WTC11 (cell line): ENCODE measurements around the gene PRR4. TPM values are rescaled to one million over a fixed set of nuclear protein-coding genes. Genes with fewer than 3 reads are reported as not detected.

Experiments
- ATAC-seq: fragments of 200-7000 bp; cut with Tn5 transposase; 2 replicates; pipeline ENCODE4 v1.10.0; 2021; ENCODE audit warnings: mild to moderate bottlenecking, moderate library complexity
- CTCF ChIA-PET: fragments of 300-600 bp; sonication (Branson Sonifier 250); formaldehyde crosslinking; loops from one replicate; lab custom pipeline; 2021; ENCODE audit warnings: antibody characterized with exemption; lab: Charles Lee
- POLR2A ChIA-PET: fragments of 350-600 bp; sonication (Branson Sonifier 250); formaldehyde crosslinking; loops from one replicate; lab custom pipeline; 2021; ENCODE audit warnings: antibody characterized with exemption; lab: Charles Lee
- DNase-seq: peaks from one replicate; pipeline ENCODE4 v3.0.0; 2021; ENCODE audit warnings: low spot score
- H3K27ac Mint-ChIP-seq: 2 replicates; pipeline ENCODE4 v1.8.0; 2021; ENCODE audit warnings: mixed read lengths
- H3K27me3 Mint-ChIP-seq: 2 replicates; pipeline ENCODE4 v1.8.0; 2021; ENCODE audit warnings: low read depth, mild to moderate bottlenecking, moderate library complexity, mixed read lengths
- H3K36me3 Mint-ChIP-seq: 2 replicates; pipeline ENCODE4 v1.8.0; 2021; ENCODE audit warnings: mixed read lengths
- H3K4me1 Mint-ChIP-seq: 2 replicates; pipeline ENCODE4 v1.8.0; 2022; ENCODE audit warnings: mixed read lengths
- H3K4me3 Mint-ChIP-seq: 2 replicates; pipeline ENCODE4 v1.8.0; 2021; ENCODE audit warnings: mild to moderate bottlenecking, moderate library complexity, mixed read lengths
- H3K9me3 Mint-ChIP-seq: 2 replicates; pipeline ENCODE4 v1.8.0; 2021; ENCODE audit warnings: mixed read lengths
- CREM ChIP-seq: sonication (generic); formaldehyde crosslinking; IDR thresholded peaks from 2 replicates; pipeline ENCODE4 v1.8.1; 2022; ENCODE audit warnings: mild to moderate bottlenecking, missing genetic modification reagents, moderate library complexity
- ZNF396 ChIP-seq: fragments of 250-450 bp; sonication (Bioruptor Pico); IDR thresholded peaks from 2 replicates; pipeline ENCODE4 v1.8.0; 2021; ENCODE audit warnings: mild to moderate bottlenecking, moderate library complexity, borderline replicate concordance
- ZNF671 ChIP-seq: fragments of 250-450 bp; sonication (Bioruptor Pico); IDR thresholded peaks from 2 replicates; pipeline ENCODE4 v1.8.0; 2021; ENCODE audit warnings: mild to moderate bottlenecking
- total RNA-seq: library from RNA; stranded (reverse); gene quantifications from 3 replicates; pipeline ENCODE4 v1.2.3, GENCODE V29; 2021

Gene PRR4
- total RNA-seq, 1 experiment from 2014 or later = 0.87 TPM

DNA sequence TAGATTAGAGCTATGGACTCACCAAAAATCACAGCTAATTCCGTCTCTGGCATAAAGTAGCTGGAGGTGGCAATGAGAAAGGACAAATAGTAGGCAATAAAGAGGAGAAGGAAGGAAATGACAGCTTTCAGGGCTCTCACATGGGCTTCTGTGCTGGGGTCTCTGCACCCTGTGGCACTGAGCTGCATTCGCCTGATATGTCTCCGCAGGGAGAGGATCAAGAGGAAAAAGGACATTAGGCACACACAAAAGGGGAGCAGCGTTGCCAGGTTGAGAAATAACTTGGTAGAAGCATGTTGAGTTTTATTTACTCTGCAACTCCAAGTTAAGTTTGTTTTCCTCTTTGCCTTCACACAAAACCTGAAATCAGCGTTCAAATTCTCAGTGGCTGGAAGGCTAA lies 47.5 kb downstream of the PRR4 start:
- H3K27me3 Mint-ChIP-seq = peaks cover 7% of the 10 kb centered on the region
- POLR2A ChIA-PET = no interaction called here
- TF ChIP-seq ZNF396 (no peak), ZNF671 (CRISPR knock-in tag) (no peak), CREM (CRISPR knock-in tag) (no peak)

More for the DNA sequence above, 47.5 kb downstream of the PRR4 start:
- CTCF ChIA-PET = no interaction called here
- H3K36me3 Mint-ChIP-seq = no peaks in the 10 kb centered on the region
- H3K4me3 Mint-ChIP-seq = peak overlapping the region; percentile 6; the same call in 1 of the 2 replicates
- peak overlapping the region; percentile 72 for H3K27ac Mint-ChIP-seq
- DNase-seq (no peak), ATAC-seq (peak; percentile 78)
- H3K4me1 Mint-ChIP-seq = peaks cover 28% of the 10 kb centered on the region
- no peaks in the 10 kb centered on the region for H3K9me3 Mint-ChIP-seq

Other genes with a start within 250 kb of the PRR4 start
- gene MAGOHB, start 235.9 kb downstream of the PRR4 start, total RNA-seq = 36.1 to 37.0 TPM (median 36.8 TPM) in 3 replicates
- gene STYK1, start 175.4 kb downstream of the PRR4 start, total RNA-seq = 1.6 to 1.9 TPM (median 1.6 TPM) in 3 replicates
- gene YBX3, start 126.2 kb downstream of the PRR4 start, total RNA-seq = 396 to 411 TPM (median 409 TPM) in 3 replicates
- gene TAS2R7, start 46.8 kb downstream of the PRR4 start, total RNA-seq = not detected in 3 replicates
- gene TAS2R8, start 42.2 kb downstream of the PRR4 start, total RNA-seq = not detected in 3 replicates
- gene TAS2R9, start 39.3 kb downstream of the PRR4 start, total RNA-seq = not detected in 3 replicates
- gene TAS2R10, start 23.1 kb downstream of the PRR4 start, total RNA-seq = not detected in 3 replicates
- gene PRH1, start 34.8 kb upstream of the PRR4 start, total RNA-seq = 6.7 to 15.1 TPM (median 8.1 TPM) in 3 replicates
- 0.37 to 0.62 TPM (median 0.37 TPM) in 3 replicates for gene TAS2R13, start 60.1 kb upstream of the PRR4 start, total RNA-seq
- gene PRH2, start 79.8 kb upstream of the PRR4 start, total RNA-seq = 0.52 TPM in 1 of 3 replicates, not detected in the others
- gene TAS2R14, start 89.8 kb upstream of the PRR4 start, total RNA-seq = 1.1 to 1.3 TPM (median 1.1 TPM) in 3 replicates
- gene TAS2R50, start 137.4 kb upstream of the PRR4 start, total RNA-seq = 0.25 to 0.73 TPM (median 0.59 TPM) in 3 replicates
- 0.73 to 0.81 TPM (median 0.73 TPM) in 3 replicates for gene TAS2R20, start 148.8 kb upstream of the PRR4 start, total RNA-seq
- gene TAS2R19, start 173.1 kb upstream of the PRR4 start, total RNA-seq = 1.0 to 1.4 TPM (median 1.1 TPM) in 3 replicates
- gene TAS2R31, start 181.9 kb upstream of the PRR4 start, total RNA-seq = 1.2 to 2.0 TPM (median 1.9 TPM) in 3 replicates
- gene TAS2R46, start 212.8 kb upstream of the PRR4 start, total RNA-seq = 0.44 to 0.85 TPM (median 0.69 TPM) in 3 replicates
- 0.28 to 0.55 TPM (median 0.53 TPM) in 3 replicates for gene TAS2R43, start 242.8 kb upstream of the PRR4 start, total RNA-seq